SU-DHL-6 (cell line): ENCODE data around the gene DHX35.

Experiments used
- H2AFZ ChIP-seq: fragments of 200-600 bp; sonication (generic); 2 replicates; pipeline ENCODE4 v1.6.1; 2014; ENCODE audit warnings: low read depth, mild to moderate bottlenecking, moderate library complexity, mixed read lengths, antibody characterized with exemption, low read length; ENCODE audit not compliant: severe bottlenecking
- H3F3A ChIP-seq: fragments of 200-600 bp; shearing (Covaris generic); 2 replicates; pipeline ENCODE4 v1.6.0; 2016; ENCODE audit warnings: antibody characterized with exemption, mild to moderate bottlenecking; ENCODE audit not compliant: insufficient read depth
- H3K27ac ChIP-seq: fragments of 200-600 bp; sonication (generic); 2 replicates; pipeline ENCODE4 v1.5.1; 2016; ENCODE audit warnings: low read depth, mild to moderate bottlenecking, low read length, moderate library complexity, mixed read lengths
- H3K27me3 ChIP-seq: fragments of 200-600 bp; sonication (generic), shearing (Covaris generic); 2 replicates; pipeline ENCODE4 v1.6.0; 2014; ENCODE audit warnings: mild to moderate bottlenecking, low read length
- H3K36me3 ChIP-seq: fragments of 200-600 bp; sonication (generic); 2 replicates; pipeline ENCODE4 v1.6.1; 2014; ENCODE audit warnings: mild to moderate bottlenecking, low read length, mixed read lengths
- H3K4me2 ChIP-seq: fragments of 300-600, 200-600 bp; shearing (Covaris generic), sonication (generic); 2 replicates; pipeline ENCODE4 v1.6.0; 2014; ENCODE audit warnings: low read length, low read depth, mild to moderate bottlenecking; ENCODE audit not compliant: poor library complexity, severe bottlenecking
- H3K4me3 ChIP-seq: fragments of 200-600 bp; sonication (generic); 2 replicates; pipeline ENCODE4 v1.5.1; 2014; ENCODE audit warnings: antibody characterized with exemption, low read length, mild to moderate bottlenecking, mixed read lengths; ENCODE audit not compliant: insufficient read depth, poor library complexity, severe bottlenecking
- H3K79me2 ChIP-seq: fragments of 200-600 bp; sonication (generic); 2 replicates; pipeline ENCODE4 v1.6.1; 2014; ENCODE audit warnings: mild to moderate bottlenecking, low read length, moderate library complexity; ENCODE audit not compliant: insufficient read depth
- H3K9ac ChIP-seq: fragments of 200-600 bp; sonication (generic); 2 replicates; pipeline ENCODE4 v1.7.0; 2014; ENCODE audit warnings: mild to moderate bottlenecking, low read length
- H3K9me2 ChIP-seq: fragments of 200-600 bp; sonication (generic); replicated peaks from 2 replicates; pipeline ENCODE4 v1.6.1; 2014; ENCODE audit warnings: low read length; ENCODE audit not compliant: insufficient read depth
- H3K9me3 ChIP-seq: fragments of 200-600 bp; sonication (generic); 2 replicates; pipeline ENCODE4 v1.6.1; 2014; ENCODE audit warnings: low read length, mixed read lengths; ENCODE audit not compliant: insufficient read depth
- H4K20me1 ChIP-seq: fragments of 200-600 bp; sonication (generic); 2 replicates; pipeline ENCODE4 v1.6.1; 2014; ENCODE audit warnings: low read depth, mild to moderate bottlenecking, antibody characterized with exemption, low read length, moderate library complexity, mixed read lengths
- EZH2phosphoT487 ChIP-seq: fragments of 200-600 bp; sonication (generic), shearing (Covaris generic); conservative IDR thresholded peaks from 2 replicates; pipeline ENCODE4 v1.6.1; 2018; ENCODE audit warnings: mild to moderate bottlenecking, antibody characterized with exemption, low read length, moderate library complexity, mixed read lengths
- TF ChIP-seq, protein P1 (sequence below): fragments of 200-600 bp; sonication (generic); IDR thresholded peaks from one replicate; pipeline ENCODE4 v1.5.1; 2017; ENCODE audit warnings: antibody characterized with exemption, mild to moderate bottlenecking, low read length, moderate library complexity; ENCODE audit not compliant: insufficient read depth, poor library complexity, severe bottlenecking

Gene DHX35

DNA sequence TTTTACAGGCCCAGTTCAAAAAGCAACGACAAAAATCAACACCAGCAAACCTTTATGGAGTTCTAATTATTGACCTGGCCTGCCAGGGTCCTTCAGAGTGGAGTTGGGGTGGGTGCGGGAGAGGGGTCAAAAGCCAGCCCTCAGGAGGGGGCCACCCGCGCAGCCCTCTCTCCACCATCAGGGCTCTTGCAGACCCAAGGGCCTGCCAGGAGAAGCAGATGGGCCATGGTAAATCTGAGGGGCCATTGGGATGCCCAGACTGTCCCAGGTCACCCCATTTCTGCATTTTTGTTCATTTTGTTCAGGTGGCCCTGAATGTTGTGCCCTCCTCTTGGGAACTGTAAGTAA lies 88.4 kb downstream of the DHX35 start:
- Histone ChIP-seq H3K4me2 (peak overlapping the region; percentile 89), H2AFZ (peak overlapping the region; percentile 100), H3K79me2 (no peaks in the 10 kb centered on the region), H3K27ac (no peak overlapping the region), H3K9ac (peak overlapping the region; percentile 64), H4K20me1 (no peaks in the 10 kb centered on the region), H3K36me3 (no peaks in the 10 kb centered on the region), H3K9me2 (no peaks in the 10 kb centered on the region), H3K4me3 (peak overlapping the region; percentile 54), H3K27me3 (no peaks in the 10 kb centered on the region), H3F3A (no peaks in the 10 kb centered on the region), H3K9me3 (no peaks in the 10 kb centered on the region)
- TF ChIP-seq, protein P1, sequence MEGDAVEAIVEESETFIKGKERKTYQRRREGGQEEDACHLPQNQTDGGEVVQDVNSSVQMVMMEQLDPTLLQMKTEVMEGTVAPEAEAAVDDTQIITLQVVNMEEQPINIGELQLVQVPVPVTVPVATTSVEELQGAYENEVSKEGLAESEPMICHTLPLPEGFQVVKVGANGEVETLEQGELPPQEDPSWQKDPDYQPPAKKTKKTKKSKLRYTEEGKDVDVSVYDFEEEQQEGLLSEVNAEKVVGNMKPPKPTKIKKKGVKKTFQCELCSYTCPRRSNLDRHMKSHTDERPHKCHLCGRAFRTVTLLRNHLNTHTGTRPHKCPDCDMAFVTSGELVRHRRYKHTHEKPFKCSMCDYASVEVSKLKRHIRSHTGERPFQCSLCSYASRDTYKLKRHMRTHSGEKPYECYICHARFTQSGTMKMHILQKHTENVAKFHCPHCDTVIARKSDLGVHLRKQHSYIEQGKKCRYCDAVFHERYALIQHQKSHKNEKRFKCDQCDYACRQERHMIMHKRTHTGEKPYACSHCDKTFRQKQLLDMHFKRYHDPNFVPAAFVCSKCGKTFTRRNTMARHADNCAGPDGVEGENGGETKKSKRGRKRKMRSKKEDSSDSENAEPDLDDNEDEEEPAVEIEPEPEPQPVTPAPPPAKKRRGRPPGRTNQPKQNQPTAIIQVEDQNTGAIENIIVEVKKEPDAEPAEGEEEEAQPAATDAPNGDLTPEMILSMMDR: no peak
- no peak for TF ChIP-seq EZH2phosphoT487

DNA sequence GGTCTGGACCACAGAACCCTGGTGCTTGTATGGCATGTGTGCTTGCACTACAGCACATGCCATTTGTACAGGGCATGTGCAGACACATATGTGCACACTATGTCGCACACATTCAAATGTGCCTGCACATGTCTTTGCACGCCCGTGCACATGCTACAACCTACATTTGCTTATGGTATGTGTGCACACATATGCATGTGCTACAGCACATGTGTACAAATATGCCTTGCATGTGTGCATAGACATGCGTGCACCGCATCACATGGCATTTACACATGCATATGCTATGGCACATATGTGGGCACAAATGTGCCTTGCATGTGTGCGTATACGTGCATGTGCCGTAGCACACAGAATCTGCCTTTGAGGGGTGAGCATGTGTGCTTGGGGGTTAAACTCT lies 90.5 kb downstream of the DHX35 start:
- H2AFZ ChIP-seq: no peak overlapping the region

DNA sequence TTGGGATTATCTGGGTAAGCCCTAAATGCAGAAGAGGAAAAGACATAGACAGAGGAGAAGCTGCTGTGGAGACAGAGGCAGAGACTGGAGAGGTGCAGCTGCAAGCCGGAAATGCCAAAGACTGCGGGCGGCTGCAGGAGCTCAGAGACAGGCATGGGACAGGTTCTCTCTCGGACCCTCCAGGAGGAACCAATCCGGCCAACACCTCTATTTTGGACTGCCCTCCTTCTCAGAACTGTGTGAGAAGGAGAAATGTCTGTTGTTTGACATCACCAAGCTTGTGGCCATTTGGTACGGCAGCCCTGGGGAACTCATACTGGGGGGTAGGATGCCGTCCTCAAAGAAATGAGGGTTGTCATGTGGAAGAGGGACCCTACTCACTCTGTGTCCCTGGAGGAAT lies 95.0 kb downstream of the DHX35 start:
- H3K36me3 ChIP-seq: no peaks in the 10 kb centered on the region
- TF ChIP-seq, protein P1: no peak
- TF ChIP-seq EZH2phosphoT487: no peak
- no peak overlapping the region for H3K9ac ChIP-seq
- no peaks in the 10 kb centered on the region for H3K9me3 ChIP-seq
- no peak overlapping the region for H3K27ac ChIP-seq
- no peaks in the 10 kb centered on the region for H3K9me2 ChIP-seq
- no peaks in the 10 kb centered on the region for H3F3A ChIP-seq
- no peaks in the 10 kb centered on the region for H3K79me2 ChIP-seq
- no peaks in the 10 kb centered on the region for H4K20me1 ChIP-seq
- no peak overlapping the region for H3K4me2 ChIP-seq
- no peak overlapping the region for H3K4me3 ChIP-seq
- H3K27me3 ChIP-seq: no peaks in the 10 kb centered on the region
- H2AFZ ChIP-seq: no peak overlapping the region

More for the DNA sequence above, 90.5 kb downstream of the DHX35 start:
- Histone ChIP-seq H3K36me3 (no peaks in the 10 kb centered on the region), H3K9ac (no peak overlapping the region), H3F3A (no peaks in the 10 kb centered on the region), H4K20me1 (no peaks in the 10 kb centered on the region), H3K79me2 (no peaks in the 10 kb centered on the region), H3K9me2 (no peaks in the 10 kb centered on the region), H3K27me3 (no peaks in the 10 kb centered on the region), H3K9me3 (no peaks in the 10 kb centered on the region), H3K4me2 (no peak overlapping the region), H3K27ac (no peak overlapping the region), H3K4me3 (no peak overlapping the region)
- TF ChIP-seq, protein P1: no peak
- TF ChIP-seq EZH2phosphoT487: no peak

DNA sequence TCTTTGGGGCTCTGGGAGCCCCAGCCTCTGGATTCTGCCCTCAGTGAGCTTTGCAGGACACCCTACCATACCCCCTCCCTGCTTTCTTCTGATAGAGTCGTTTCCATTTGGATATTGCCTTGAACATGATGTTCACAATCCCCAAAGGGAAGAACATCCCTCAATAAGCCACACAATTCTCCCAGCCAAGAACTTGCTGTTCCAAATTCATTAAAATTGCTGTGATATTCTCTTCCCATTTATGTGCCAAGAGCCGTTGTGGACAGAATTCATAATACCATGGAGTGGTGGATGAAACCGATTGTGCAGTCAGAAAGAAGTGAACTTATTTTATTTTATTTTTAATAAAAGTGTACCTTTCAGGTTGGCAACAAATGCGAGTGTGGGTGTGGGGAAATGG lies 95.8 kb downstream of the DHX35 start:
- Histone ChIP-seq H3F3A (no peaks in the 10 kb centered on the region), H3K27me3 (no peaks in the 10 kb centered on the region), H4K20me1 (no peaks in the 10 kb centered on the region), H3K79me2 (no peaks in the 10 kb centered on the region), H3K9me2 (no peaks in the 10 kb centered on the region), H3K4me3 (no peak overlapping the region), H3K9ac (no peak overlapping the region), H2AFZ (no peak overlapping the region), H3K27ac (no peak overlapping the region), H3K9me3 (no peaks in the 10 kb centered on the region), H3K36me3 (no peaks in the 10 kb centered on the region), H3K4me2 (no peak overlapping the region)
- TF ChIP-seq, protein P1: no peak
- no peak for TF ChIP-seq EZH2phosphoT487
